ENCODE measurements around the gene TMEM43.
"Not testable (repeated sequence)": the region's sequence is repeated elsewhere in the genome, so short reads cannot be mapped to it uniquely, and the experiment has no call there.

TMEM43 gene

DNA sequence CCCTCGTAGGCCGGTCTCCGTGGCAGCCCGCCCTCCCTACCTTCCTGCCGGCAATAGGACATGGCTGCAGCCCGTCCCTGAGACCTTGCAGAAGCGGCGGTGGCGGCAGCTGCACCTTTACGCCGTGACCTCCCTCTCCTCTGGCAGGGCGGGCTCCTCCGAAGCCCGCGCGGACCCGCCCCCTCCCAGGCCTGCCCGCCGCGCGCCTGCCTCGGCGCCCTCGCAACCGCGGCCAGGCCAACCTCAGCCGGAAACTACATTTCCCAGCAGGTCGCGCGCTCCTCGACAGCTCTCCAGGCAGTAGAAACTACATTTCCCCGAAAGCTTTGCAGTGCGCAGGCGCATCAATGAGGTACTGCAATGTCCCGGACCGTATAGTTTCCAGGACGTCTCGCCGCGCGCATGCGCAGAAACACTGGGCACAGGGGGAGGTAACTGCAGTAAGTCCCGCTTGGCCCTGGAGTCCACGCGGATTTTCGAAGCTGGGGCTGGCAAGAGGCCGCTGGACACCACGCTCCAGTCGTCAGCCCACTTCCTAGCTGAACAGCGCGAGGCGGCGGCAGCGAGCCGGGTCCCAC lies at the start of gene TMEM43, which contains the start of gene CHCHD4:
Gene TMEM43 (plus strand): TSS at position 438 of the 578 bp plus-strand sequence. CDS start 142 bp downstream, outside the sequence.
Gene CHCHD4 (minus strand): TSS at position 256 of the 578 bp plus-strand sequence. CDS start 194 bp downstream, at position 62.
- DNase-seq (ENCODE audit: low spot score): peak; percentile 97

- DNase-seq (ENCODE audit: low spot score): not testable (repeated sequence)
Measured at GRCh38 chr3:14075233-14075632, 49.6 kb upstream of the TMEM43 start.

- no peak for DNase-seq (ENCODE audit: low spot score)
Measured at GRCh38 chr3:14077310-14077709, 47.5 kb upstream of the TMEM43 start.

GRCh38 chr3:14082108-14082657 lies 42.7 kb upstream of the TMEM43 start:
- no peak for DNase-seq (ENCODE audit: low spot score)

- not testable (repeated sequence) for DNase-seq (ENCODE audit: low spot score)
Measured at GRCh38 chr3:14087461-14087860, 37.4 kb upstream of the TMEM43 start.

GRCh38 chr3:14091959-14092358 lies 32.9 kb upstream of the TMEM43 start:
- DNase-seq (ENCODE audit: low spot score): not testable (repeated sequence)

DNA sequence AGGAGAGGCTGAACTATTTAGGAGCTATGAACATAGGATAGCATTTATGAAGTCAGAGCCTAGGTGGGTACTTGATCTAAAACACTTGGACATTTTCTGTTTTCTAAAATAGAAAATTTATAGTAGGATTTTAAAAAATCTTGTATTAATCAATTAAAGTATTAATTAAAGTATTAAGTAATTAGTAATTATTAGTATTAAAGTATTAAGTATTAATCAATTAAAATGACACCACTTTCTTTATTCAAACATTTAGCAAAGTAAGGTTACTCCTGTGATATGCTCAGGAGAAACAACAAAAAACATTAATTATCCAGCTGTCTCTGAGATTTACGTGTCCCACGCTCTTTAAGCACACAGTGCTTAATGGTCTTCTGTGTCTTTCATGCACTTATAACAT lies 32.4 kb upstream of the TMEM43 start:
- no peak for DNase-seq (ENCODE audit: low spot score)

DNA sequence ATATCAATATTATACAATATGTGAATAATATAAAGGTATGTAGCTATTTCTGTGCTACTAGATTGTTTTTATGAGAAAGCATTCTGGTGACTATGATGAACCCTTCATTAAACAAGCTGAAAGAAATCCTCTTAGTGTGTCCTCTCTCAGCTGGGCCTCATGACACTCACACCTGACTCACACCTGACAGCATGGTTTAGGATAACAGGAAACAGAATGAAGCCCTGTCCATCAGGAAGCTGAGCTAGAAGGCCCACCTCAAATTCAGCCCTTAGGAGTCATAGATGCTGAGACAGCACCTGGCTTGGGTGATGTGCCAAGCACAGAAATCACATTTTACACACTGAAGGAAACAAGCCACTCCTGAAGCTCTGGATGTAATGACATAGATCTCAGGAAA lies 31.0 kb upstream of the TMEM43 start:
- DNase-seq (ENCODE audit: low spot score): no peak

GRCh38 chr3:14096742-14097141 lies 28.1 kb upstream of the TMEM43 start:
- DNase-seq (ENCODE audit: low spot score): no peak

GRCh38 chr3:14097616-14098391 lies 27.0 kb upstream of the TMEM43 start:
- DNase-seq (ENCODE audit: low spot score): no peak

DNA sequence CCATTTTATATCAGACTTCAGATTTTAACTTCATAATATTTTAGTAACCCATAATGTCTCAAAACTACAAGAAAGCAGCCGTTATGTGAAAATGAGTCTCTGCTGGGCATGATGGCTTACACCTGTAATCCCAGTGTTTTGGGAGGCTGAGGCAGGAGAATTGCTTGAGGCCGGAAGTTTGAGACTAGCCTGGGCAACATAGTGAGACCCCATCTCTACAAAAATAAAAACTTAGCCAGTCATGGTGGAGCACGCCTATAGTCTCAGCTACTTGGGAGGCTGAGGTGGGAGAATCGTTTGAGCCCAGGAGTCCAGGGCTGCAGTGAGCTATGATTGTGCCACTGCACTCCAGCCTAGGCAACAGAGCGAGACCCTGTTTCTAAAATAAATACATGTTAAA lies 15.0 kb upstream of the TMEM43 start:
- not testable (repeated sequence) for DNase-seq (ENCODE audit: low spot score)

DNA sequence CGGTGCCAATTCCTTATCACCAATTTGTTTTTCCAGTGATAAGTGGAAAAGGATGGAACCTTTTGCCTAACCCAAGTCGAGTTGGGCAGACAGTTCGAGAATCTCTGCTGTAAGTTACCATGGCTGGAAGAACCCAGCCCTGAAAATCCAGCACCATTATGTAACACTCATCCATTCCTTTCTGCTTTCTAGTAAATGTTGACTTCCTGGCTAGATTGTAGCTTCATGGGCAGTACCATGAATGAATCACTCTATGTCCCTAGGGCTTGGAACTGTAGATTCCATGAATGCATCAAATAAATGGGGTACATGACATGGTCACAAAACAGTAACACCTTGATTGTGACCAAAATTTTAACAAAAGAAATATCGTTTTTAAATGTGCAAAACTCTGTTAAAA lies 14.2 kb upstream of the TMEM43 start:
- no peak for DNase-seq (ENCODE audit: low spot score)

DNA sequence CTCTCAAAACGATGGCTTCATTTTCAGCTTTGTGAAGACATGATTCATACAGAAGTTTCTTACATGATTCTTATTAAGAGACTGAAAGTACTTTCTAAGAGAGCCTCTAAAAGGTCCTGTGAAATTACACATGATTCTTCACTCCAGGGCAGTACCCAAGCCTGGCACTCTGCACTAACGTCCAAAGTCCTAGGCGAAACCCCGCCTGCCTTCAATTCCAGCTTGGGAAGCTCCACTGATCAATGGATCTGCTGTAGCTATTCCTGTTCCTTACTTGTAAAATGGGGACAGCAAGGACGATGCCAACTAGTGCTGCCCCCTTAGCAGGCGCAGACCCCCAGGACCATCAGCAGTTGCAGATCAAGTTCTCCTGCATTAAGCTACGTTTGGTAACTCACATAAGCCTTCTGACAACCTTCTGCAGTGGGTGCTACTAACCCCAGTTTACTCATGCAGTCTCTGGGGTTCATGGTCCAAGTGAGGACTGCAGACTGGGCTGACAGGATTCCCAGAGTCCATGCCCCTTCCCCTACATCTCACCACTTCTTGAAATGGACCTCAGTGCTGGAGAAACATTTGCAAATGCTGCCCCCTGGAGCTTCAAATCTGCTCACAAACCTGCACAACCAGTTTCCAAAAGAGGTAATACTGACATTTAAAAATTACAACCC lies 10.8 kb upstream of the TMEM43 start:
- no peak for DNase-seq (ENCODE audit: low spot score)

DNA sequence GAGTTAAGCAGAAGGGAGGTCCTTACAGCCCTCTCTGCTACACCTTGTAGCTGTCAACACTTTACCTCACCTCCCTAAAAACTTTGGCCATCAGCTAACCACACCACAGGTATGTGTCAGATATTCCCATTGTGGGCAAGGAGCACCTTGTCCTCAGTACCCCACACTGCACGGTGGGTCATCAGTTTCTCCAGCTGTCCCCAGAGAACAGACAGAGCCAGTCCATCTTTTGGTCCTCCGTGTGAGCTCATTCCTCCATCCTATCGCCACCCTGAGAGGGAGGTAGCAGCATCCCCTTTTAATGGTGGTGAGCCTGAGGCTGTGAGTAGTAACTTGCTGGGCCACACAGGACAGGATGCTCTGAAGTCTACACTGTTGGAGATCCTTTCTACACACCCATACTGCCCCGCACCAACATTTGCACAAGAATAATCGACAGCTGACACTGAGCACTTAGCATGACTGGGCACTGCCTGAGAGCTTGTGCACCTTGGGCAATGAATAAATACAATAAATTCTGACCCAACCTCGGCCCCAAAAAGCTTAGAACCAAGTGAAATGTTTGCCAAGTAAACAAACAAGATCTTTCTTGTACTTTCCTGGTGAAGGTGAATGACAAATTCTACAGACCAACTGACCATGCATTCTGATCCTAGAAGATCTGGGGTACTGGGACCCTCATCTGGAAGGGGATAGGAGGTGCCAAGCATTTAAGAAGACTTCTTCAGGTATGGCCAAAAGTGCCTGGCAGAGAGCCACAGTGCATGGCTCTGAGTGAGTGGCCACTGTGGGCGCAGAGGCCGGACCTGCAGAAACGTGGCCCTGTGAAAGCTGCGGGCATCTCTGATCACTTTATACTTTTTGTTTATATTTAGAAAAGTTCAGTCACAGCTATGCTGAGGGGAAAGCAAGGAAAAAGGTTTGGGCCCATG lies 7.1 kb upstream of the TMEM43 start:
- no peak for DNase-seq (ENCODE audit: low spot score)

- DNase-seq (ENCODE audit: low spot score): no peak
Measured at GRCh38 chr3:14118400-14119381, 6.2 kb upstream of the TMEM43 start.

DNA sequence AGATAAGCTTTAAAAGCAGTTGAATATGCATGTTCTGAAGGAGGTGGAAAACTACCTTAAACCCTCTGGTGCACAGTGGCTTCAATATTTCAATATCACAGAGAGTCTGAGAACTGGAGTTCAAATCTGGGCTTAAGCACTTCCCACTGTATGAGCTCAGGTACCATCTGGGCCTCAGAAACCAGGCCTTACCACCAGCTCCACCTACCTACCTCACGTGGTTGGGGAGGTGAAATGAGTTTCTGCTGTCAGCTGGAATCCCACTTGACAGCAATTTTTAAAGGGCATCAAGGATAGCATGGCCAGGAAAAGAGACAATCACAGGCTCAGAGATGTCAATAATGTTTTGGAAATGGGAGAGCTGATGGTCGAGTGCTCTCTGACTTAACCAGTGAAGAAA lies 5.2 kb upstream of the TMEM43 start:
- no peak for DNase-seq (ENCODE audit: low spot score)

GRCh38 chr3:14120111-14120920 lies 4.5 kb upstream of the TMEM43 start:
- DNase-seq (ENCODE audit: low spot score): no peak

DNA sequence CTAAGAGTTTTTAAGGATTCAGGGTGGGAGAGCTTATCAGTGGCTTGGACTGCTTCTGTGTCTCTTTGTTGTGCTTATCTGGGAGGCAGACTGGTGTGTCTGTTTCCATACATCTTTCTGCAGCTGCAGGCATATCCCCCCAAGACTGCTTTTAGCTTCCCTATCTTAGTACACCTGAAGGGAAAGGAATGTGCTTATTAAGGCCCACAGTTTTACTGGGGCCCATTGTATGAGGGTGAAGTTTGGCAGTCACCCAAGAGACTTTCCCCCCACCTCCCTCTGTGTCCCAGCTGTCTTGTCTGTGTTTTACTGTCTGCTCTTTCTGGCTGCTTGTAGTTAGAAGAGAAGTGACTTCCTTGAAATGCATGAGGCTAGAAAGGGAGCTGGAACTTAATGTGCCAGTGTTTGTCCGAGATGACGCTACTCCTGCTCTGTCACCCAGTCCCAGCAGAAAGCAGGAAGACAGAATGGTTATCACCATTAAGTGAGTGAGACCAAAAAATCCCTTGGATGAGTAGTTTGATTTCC lies 3.9 kb upstream of the TMEM43 start:
- DNase-seq (ENCODE audit: low spot score): not testable (repeated sequence)

GRCh38 chr3:14121859-14122258 lies 3.0 kb upstream of the TMEM43 start:
- DNase-seq (ENCODE audit: low spot score): no peak
